Smooth muscle cell (in vitro differentiated cells): ENCODE measurements around the gene ADAMTSL1. TPM values are rescaled to one million over a fixed set of nuclear protein-coding genes. Genes with fewer than 3 reads are reported as not detected.

Source experiments
- DNase-seq: peaks from one replicate; lab custom pipeline; 2025; ENCODE audit not compliant: unreplicated experiment; lab: John Stamatoyannopoulos, UW
- H2AFZ ChIP-seq: fragments of 200-600 bp; sonication (generic); 2 replicates; pipeline ENCODE4 v1.6.0; 2016; ENCODE audit warnings: antibody characterized with exemption, low read depth, mild to moderate bottlenecking
- H3F3A ChIP-seq: fragments of 200-600 bp; sonication (generic); 2 replicates; pipeline ENCODE4 v1.6.0; 2017; ENCODE audit warnings: antibody characterized with exemption, low read depth
- H3K27ac ChIP-seq: fragments of 200-600 bp; sonication (generic); 2 replicates; pipeline ENCODE4 v1.5.1; 2016; ENCODE audit warnings: low read depth, mild to moderate bottlenecking
- H3K27me3 ChIP-seq: fragments of 200-600 bp; sonication (generic); 2 replicates; pipeline ENCODE4 v1.6.1; 2016; ENCODE audit warnings: low read depth, mild to moderate bottlenecking
- H3K36me3 ChIP-seq: fragments of 200-600 bp; sonication (generic); 2 replicates; pipeline ENCODE4 v1.5.1; 2016; ENCODE audit warnings: low read depth
- H3K4me1 ChIP-seq: fragments of 200-600 bp; sonication (generic); 2 replicates; pipeline ENCODE4 v1.5.1; 2016; ENCODE audit warnings: low read depth
- H3K4me2 ChIP-seq: fragments of 200-600 bp; sonication (generic); 2 replicates; pipeline ENCODE4 v1.6.0; 2016; ENCODE audit warnings: mild to moderate bottlenecking
- H3K4me3 ChIP-seq: fragments of 200-600 bp; sonication (generic); 2 replicates; pipeline ENCODE4 v1.5.1; 2016; ENCODE audit warnings: mild to moderate bottlenecking
- H3K79me2 ChIP-seq: fragments of 200-600 bp; sonication (generic); 2 replicates; pipeline ENCODE4 v1.6.0; 2016; ENCODE audit warnings: low read depth, mild to moderate bottlenecking
- H3K9ac ChIP-seq: fragments of 200-600 bp; sonication (generic); 2 replicates; pipeline ENCODE4 v1.6.0; 2016; ENCODE audit warnings: low read depth
- H3K9me3 ChIP-seq: fragments of 200-600 bp; sonication (generic); replicated peaks from 2 replicates; pipeline ENCODE4 v1.5.1; 2016; ENCODE audit warnings: low read depth
- H4K20me1 ChIP-seq: fragments of 200-600 bp; sonication (generic); 2 replicates; pipeline ENCODE4 v1.6.0; 2016; ENCODE audit warnings: low read depth
- CTCF ChIP-seq: fragments of 200-600 bp; sonication (generic); IDR thresholded peaks from 2 replicates; pipeline ENCODE4 v1.5.1; 2017; ENCODE audit warnings: borderline replicate concordance, mild to moderate bottlenecking, antibody characterized with exemption; ENCODE audit not compliant: insufficient read depth, poor library complexity, severe bottlenecking
- WGBS: methylation state at CpG from one replicate; pipeline ENCODE4 v1.1.7; 2016; ENCODE audit warnings: low lambda C conversion rate; 5-methylcytosine and 5-hydroxymethylcytosine counted together
- polyA plus RNA-seq: library from polyadenylated mRNA; unstranded; fragments of >200 nt; fragmentation: Nextera tagmentation; extraction: Ambion mirVana; gene quantifications from 2 replicates; pipeline ENCODE4 v1.2.1, GENCODE V29; 2016
- total RNA-seq: library from RNA; depleted of rRNA; stranded (reverse); fragments of >200 nt; gene quantifications from 2 replicates; pipeline ENCODE4 v1.2.3, GENCODE V29; 2014

The ADAMTSL1 gene
- total and polyA plus RNA-seq, 2 experiments from 2014 or later, result 4.3 to 4.4 TPM

GRCh38 chr9:18516965-18517364 is 43.0 kb downstream of the ADAMTSL1 start:
- H3K27me3 ChIP-seq, result no peaks in the 10 kb centered on the region
- no peaks in the 10 kb centered on the region for H3K79me2 ChIP-seq
- 81% methylated on average over 2 of the region's 2 CpGs for WGBS
- H3K4me2 ChIP-seq, result no peak overlapping the region
- H4K20me1 ChIP-seq, result no peaks in the 10 kb centered on the region
- H2AFZ ChIP-seq, result no peak overlapping the region
- no peak for TF ChIP-seq CTCF
- no peak overlapping the region for H3K4me3 ChIP-seq
- H3K36me3 ChIP-seq, result no peaks in the 10 kb centered on the region
- no peak overlapping the region for H3K27ac ChIP-seq
- H3F3A ChIP-seq, result no peaks in the 10 kb centered on the region
- DNase-seq, result no peak
- H3K9ac ChIP-seq, result no peak overlapping the region
- no peaks in the 10 kb centered on the region for H3K9me3 ChIP-seq
- H3K4me1 ChIP-seq, result no peaks in the 10 kb centered on the region

GRCh38 chr9:18520416-18521047 is 46.6 kb downstream of the ADAMTSL1 start:
- no peaks in the 10 kb centered on the region for H3K4me1 ChIP-seq
- 90% methylated on average over 3 of the region's 3 CpGs for WGBS
- DNase-seq, result no peak
- H3K9ac ChIP-seq, result no peak overlapping the region
- no peaks in the 10 kb centered on the region for H3K9me3 ChIP-seq
- H3K27me3 ChIP-seq, result no peaks in the 10 kb centered on the region
- H3K27ac ChIP-seq, result no peak overlapping the region
- H3K4me3 ChIP-seq, result no peak overlapping the region
- H3K36me3 ChIP-seq, result no peaks in the 10 kb centered on the region
- H3F3A ChIP-seq, result no peaks in the 10 kb centered on the region
- no peaks in the 10 kb centered on the region for H4K20me1 ChIP-seq
- no peaks in the 10 kb centered on the region for H3K79me2 ChIP-seq
- no peak overlapping the region for H3K4me2 ChIP-seq
- TF ChIP-seq CTCF, result no peak
- H2AFZ ChIP-seq, result no peak overlapping the region

- H3K36me3 ChIP-seq, result no peaks in the 10 kb centered on the region
- no peaks in the 10 kb centered on the region for H3K4me1 ChIP-seq
- H3K79me2 ChIP-seq, result no peaks in the 10 kb centered on the region
- H3K27ac ChIP-seq, result no peak overlapping the region
- H3K4me3 ChIP-seq, result no peak overlapping the region
- H4K20me1 ChIP-seq, result no peaks in the 10 kb centered on the region
- H3K9ac ChIP-seq, result no peak overlapping the region
- H3K27me3 ChIP-seq, result no peaks in the 10 kb centered on the region
- 54% methylated on average over 3 of the region's 3 CpGs for WGBS
- no peak for TF ChIP-seq CTCF
- no peak overlapping the region for H2AFZ ChIP-seq
- no peaks in the 10 kb centered on the region for H3F3A ChIP-seq
- H3K4me2 ChIP-seq, result no peak overlapping the region
- no peak for DNase-seq
- no peaks in the 10 kb centered on the region for H3K9me3 ChIP-seq
Observed at GRCh38 chr9:18526685-18527084, 52.7 kb downstream of the ADAMTSL1 start.
